ENCODE measurements around the gene ALS2CL. TPM values are rescaled to one million over a fixed set of nuclear protein-coding genes. Genes with fewer than 3 reads are reported as not detected.

The ALS2CL gene
- total RNA-seq, 3 donors from 2014 or later = 28.5 to 68.1 (median 43.7) TPM

- no peak overlapping the region for H3K4me3 ChIP-seq
- intact Hi-C loops (cut with DNase I, micrococcal nuclease) = no loop called here
- no peaks in the 10 kb centered on the region for H3K36me3 ChIP-seq (ENCODE audit: low read depth)
- no peaks in the 10 kb centered on the region for H3K4me1 ChIP-seq (ENCODE audit: low read depth)
- DNase-seq (no peak), ATAC-seq (no peak)
- H3K9me3 ChIP-seq = no peaks in the 10 kb centered on the region
- TF ChIP-seq CTCF (IDR thresholded peaks at IDR 0.05) = no peak
Measured at GRCh38 chr3:46734773-46735172, 41.3 kb upstream of the ALS2CL start.

- Histone ChIP-seq H3K4me3 (no peak overlapping the region), H3K9me3 (no peaks in the 10 kb centered on the region), H3K4me1 (ENCODE audit: low read depth) (no peaks in the 10 kb centered on the region), H3K36me3 (ENCODE audit: low read depth) (no peaks in the 10 kb centered on the region)
- no peak for TF ChIP-seq CTCF (IDR thresholded peaks at IDR 0.05)
- DNase-seq (no peak), ATAC-seq (no peak)
- intact Hi-C loops (cut with DNase I, micrococcal nuclease) = no loop called here
Measured at GRCh38 chr3:46733026-46733800, 39.7 kb upstream of the ALS2CL start.

GRCh38 chr3:46731795-46732194, 38.3 kb upstream of the ALS2CL start:
- intact Hi-C loops (cut with DNase I, micrococcal nuclease) = no loop called here
- H3K4me3 ChIP-seq = no peak overlapping the region
- ATAC-seq = no peak
- no peaks in the 10 kb centered on the region for H3K4me1 ChIP-seq (ENCODE audit: low read depth)
- no peaks in the 10 kb centered on the region for H3K9me3 ChIP-seq
- DNase-seq = no peak
- TF ChIP-seq CTCF (IDR thresholded peaks at IDR 0.05) = no peak
- no peaks in the 10 kb centered on the region for H3K36me3 ChIP-seq (ENCODE audit: low read depth)

- Histone ChIP-seq H3K4me1 (ENCODE audit: low read depth) (no peaks in the 10 kb centered on the region), H3K36me3 (ENCODE audit: low read depth) (no peaks in the 10 kb centered on the region), H3K9me3 (no peaks in the 10 kb centered on the region), H3K4me3 (no peak overlapping the region)
- no peak for DNase-seq
- no peak for ATAC-seq
- intact Hi-C loops (cut with DNase I, micrococcal nuclease) = no loop called here
- TF ChIP-seq CTCF (IDR thresholded peaks at IDR 0.05) = no peak
Measured at GRCh38 chr3:46730819-46731218, 37.3 kb upstream of the ALS2CL start.

- DNase-seq = no peak
- intact Hi-C loops (cut with DNase I, micrococcal nuclease) = no loop called here
- H3K4me3 ChIP-seq = no peak overlapping the region
- no peak for ATAC-seq
- no peaks in the 10 kb centered on the region for H3K4me1 ChIP-seq (ENCODE audit: low read depth)
- no peaks in the 10 kb centered on the region for H3K9me3 ChIP-seq
- no peaks in the 10 kb centered on the region for H3K36me3 ChIP-seq (ENCODE audit: low read depth)
- no peak for TF ChIP-seq CTCF (IDR thresholded peaks at IDR 0.05)
Measured at GRCh38 chr3:46729038-46729437, 35.6 kb upstream of the ALS2CL start.

All from mucosa of descending colon (tissue), 3 donors.